ENCODE measurements around the gene PMF1.

GRCh38 chr1:156286061-156286460 lies 73.3 kb downstream of the PMF1 start:
- TF ChIP-seq, protein P1, sequence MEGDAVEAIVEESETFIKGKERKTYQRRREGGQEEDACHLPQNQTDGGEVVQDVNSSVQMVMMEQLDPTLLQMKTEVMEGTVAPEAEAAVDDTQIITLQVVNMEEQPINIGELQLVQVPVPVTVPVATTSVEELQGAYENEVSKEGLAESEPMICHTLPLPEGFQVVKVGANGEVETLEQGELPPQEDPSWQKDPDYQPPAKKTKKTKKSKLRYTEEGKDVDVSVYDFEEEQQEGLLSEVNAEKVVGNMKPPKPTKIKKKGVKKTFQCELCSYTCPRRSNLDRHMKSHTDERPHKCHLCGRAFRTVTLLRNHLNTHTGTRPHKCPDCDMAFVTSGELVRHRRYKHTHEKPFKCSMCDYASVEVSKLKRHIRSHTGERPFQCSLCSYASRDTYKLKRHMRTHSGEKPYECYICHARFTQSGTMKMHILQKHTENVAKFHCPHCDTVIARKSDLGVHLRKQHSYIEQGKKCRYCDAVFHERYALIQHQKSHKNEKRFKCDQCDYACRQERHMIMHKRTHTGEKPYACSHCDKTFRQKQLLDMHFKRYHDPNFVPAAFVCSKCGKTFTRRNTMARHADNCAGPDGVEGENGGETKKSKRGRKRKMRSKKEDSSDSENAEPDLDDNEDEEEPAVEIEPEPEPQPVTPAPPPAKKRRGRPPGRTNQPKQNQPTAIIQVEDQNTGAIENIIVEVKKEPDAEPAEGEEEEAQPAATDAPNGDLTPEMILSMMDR (conservative IDR thresholded peaks at IDR 0.05), result no peak
- TF ChIP-seq ZFX (IDR thresholded peaks at IDR 0.05), result no peak
